ENCODE measurements around the gene TRIM71.

- TF ChIP-seq CTCF (IDR thresholded peaks at IDR 0.05), result no peak
- TF ChIP-seq POLR2A (IDR thresholded peaks at IDR 0.05), result no peak
These were observed 45.2 kb downstream of the TRIM71 start for GRCh38 chr3:32862936-32863487.

All from Peyer's patch (tissue), 4 donors.